Astrocyte of the cerebellum (primary cell): ENCODE data around the gene CCNI.
"Not testable (repeated sequence)": the region's sequence is repeated elsewhere in the genome, so short reads cannot be mapped to it uniquely, and the experiment has no call there.

Experiments
- DNase-seq: peaks from one replicate; pipeline ENCODE4 v3.0.0-alpha.2; 2011; ENCODE audit warnings: low read depth
- H3K4me3 ChIP-seq: 2 replicates; pipeline ENCODE4 v1.5.1; 2011; ENCODE audit warnings: mild to moderate bottlenecking, low read depth, low read length, moderate library complexity
- in situ Hi-C: cut with HindIII; loops from 2 replicates; pipeline ENCODE4 v1.10.0; 2017; ENCODE audit warnings: low sequenced_read_pairs
- TF ChIP-seq, protein P1 (sequence below): IDR thresholded peaks from 2 replicates; pipeline ENCODE4 v1.5.1; 2012; ENCODE audit warnings: low read length, low read depth, moderate library complexity, mild to moderate bottlenecking; ENCODE audit errors: missing control alignments

The CCNI gene

DNA sequence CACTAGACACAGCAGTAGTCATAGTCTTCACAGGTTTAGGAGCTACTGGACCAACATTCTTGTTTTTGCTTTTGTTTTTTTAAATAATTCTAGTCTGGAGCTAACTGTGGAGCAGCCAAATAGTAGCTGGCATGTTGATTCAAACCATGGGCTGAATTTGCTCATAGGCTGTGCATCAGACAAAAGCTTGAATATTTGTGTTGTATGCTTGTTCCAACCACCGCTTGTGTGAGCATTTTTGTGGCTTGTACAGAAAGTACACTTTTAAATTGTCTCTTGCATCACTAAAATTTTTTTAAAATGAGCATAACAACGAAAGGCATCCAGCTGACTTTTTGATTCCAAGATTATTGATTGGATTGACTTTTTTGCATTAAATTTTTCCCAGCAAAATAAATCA lies 39.6 kb downstream of the CCNI start:
- in situ Hi-C loops, result loop anchor here (5.0 kb wide), 1 partner anchor 249 kb away; no protein-coding TSS in a partner anchor
- TF ChIP-seq, protein P1, sequence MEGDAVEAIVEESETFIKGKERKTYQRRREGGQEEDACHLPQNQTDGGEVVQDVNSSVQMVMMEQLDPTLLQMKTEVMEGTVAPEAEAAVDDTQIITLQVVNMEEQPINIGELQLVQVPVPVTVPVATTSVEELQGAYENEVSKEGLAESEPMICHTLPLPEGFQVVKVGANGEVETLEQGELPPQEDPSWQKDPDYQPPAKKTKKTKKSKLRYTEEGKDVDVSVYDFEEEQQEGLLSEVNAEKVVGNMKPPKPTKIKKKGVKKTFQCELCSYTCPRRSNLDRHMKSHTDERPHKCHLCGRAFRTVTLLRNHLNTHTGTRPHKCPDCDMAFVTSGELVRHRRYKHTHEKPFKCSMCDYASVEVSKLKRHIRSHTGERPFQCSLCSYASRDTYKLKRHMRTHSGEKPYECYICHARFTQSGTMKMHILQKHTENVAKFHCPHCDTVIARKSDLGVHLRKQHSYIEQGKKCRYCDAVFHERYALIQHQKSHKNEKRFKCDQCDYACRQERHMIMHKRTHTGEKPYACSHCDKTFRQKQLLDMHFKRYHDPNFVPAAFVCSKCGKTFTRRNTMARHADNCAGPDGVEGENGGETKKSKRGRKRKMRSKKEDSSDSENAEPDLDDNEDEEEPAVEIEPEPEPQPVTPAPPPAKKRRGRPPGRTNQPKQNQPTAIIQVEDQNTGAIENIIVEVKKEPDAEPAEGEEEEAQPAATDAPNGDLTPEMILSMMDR, result no peak
- peak; percentile 97 for DNase-seq
- H3K4me3 ChIP-seq, result no peak overlapping the region

DNA sequence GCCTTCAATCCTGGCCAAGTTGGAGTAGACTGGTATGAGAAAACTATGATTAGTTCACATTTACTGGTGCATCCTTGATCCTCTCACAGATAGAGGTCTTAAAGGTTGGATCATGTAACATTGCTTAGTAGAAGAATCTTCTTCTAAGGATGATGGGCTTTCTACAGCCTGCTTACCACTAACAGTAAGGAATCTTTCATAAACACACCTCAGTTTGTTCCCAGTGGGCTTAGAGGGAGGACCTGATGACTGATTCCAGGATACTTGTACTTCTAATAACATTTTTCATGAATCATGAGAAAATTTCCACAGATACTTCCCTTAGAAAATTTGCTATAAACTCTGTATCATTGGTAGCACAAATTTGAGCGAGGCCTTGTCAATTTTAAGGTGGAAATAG lies 40.6 kb downstream of the CCNI start:
- in situ Hi-C loops, result loop anchor here (5.0 kb wide), 1 partner anchor 248 kb away; no protein-coding TSS in a partner anchor
- TF ChIP-seq, protein P1, result no peak
- no peak for DNase-seq
- H3K4me3 ChIP-seq, result no peak overlapping the region

DNA sequence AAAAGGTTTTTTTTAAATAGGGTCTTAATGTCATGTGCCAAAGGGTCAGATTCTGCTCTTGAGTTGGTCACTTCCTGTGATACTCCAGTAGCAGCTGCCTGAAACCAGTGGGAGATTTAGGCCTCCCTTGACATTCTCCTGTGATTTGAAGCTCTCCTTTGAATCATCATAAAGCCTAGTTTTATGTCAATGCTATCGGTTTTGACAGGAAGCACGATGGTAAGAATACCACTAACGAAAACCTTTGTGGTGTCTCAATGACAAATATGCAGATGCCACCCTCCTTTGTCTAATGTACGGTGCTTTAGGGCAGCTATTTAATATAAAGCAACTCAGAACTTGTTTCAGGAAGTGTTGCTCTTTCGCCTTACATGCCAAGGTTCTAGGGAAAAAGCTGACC lies 44.2 kb downstream of the CCNI start:
- no peak overlapping the region for H3K4me3 ChIP-seq
- TF ChIP-seq, protein P1, result no peak
- no peak for DNase-seq
- in situ Hi-C loops, result no loop called here

DNA sequence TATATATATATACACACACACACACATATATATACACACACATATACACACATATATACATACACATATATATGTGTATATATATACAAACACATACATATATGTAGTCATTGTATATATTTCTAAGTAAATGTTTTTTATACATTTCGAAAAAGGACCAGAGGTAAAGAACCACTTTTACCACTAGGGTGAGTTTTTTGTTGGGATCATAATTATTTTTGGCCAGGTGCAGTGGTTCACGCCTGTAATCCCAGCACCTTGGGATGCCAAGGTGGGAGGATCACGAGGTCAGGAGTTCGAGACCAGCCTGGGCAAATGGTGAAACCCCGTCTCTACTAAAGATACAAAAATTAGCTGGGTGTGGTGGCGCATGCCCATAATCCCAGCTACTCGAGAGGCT lies 46.0 kb downstream of the CCNI start:
- H3K4me3 ChIP-seq, in situ Hi-C loops, DNase-seq: not testable (repeated sequence)

DNA sequence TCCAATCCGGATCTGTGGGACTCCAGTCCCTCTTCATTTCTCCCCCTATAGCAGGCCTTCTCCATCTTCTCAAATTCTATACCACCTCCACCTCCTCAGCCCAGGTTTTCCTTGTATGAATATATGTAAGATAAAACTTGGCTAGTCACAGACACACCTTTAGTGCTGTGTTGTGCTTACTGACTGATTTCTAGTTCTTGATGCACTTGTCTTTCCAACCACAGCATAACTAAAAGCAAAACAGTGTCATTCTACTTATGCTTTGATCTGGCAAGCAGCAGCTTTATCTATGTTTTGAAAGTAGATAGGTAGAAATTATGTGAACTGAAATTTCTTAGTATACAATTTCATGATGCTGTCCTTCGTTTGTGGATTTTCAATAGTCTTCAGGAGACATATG lies 47.5 kb downstream of the CCNI start:
- in situ Hi-C loops, result no loop called here
- DNase-seq, result no peak

DNA sequence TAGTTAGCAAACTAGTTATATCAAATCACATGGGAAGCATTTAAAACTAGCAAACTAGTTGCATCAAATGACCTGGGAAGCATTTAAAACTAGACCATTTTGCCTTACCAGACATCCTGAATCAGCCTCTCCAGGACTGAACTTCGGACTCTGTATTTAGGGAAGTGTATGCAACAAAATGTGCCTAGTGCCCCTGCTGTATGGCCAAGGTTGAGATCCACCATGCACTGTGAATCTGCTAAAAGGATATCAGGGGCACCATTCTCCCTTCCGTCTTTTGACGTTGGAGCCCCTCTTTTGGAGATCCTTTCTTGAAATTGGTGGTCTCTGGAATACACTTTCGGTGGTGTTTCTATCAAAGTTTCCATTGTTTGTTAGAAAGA lies 49.5 kb downstream of the CCNI start:
- TF ChIP-seq, protein P1, result no peak
- in situ Hi-C loops, result no loop called here

More for the DNA sequence above, 47.5 kb downstream of the CCNI start:
- TF ChIP-seq, protein P1, result no peak
- no peak overlapping the region for H3K4me3 ChIP-seq

DNA sequence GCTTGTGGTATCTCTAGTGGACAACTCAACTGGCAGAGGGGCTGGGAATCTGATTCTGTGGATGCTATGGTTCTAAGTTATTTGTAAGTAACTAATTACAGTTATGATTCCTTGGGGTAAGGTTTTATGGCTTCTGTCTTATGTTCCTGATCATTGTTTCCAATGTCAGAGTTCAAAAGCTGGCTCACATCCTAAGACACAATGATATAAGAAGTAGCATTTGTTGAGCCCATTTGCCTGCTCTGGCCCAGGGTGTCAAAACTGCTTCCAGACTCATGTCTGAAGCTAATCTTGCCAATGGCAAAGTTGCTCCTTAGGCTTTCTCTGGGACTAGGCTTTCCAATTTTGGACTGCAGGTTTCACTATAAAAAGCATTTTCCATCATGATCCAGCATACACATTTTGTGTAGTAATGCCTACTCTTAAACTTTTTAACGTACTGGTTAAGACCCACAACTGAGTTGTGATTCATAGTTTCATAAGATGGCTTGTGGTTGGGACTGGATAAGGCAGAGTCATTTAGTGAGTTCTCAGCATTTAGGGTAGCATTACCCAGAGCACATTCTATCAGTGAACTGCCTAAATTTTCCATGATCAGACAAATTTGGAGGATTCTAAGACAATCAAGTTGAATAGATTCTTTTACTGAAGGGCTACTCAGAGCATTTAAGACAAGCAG lies 50.0 kb downstream of the CCNI start:
- no peak overlapping the region for H3K4me3 ChIP-seq
- no peak for DNase-seq
- TF ChIP-seq, protein P1, result no peak
- in situ Hi-C loops, result no loop called here

More for the DNA sequence above, 49.5 kb downstream of the CCNI start:
- no peak overlapping the region for H3K4me3 ChIP-seq
- no peak for DNase-seq
